Stimulated activated CD4-positive, alpha-beta T cell treated with anti-CD3 and anti-CD28 coated beads, Interleukin-15, amount 100 ng/mL, for 24 hours (primary cell): ENCODE measurements around the gene RPL7A.
A peak's percentile ranks its signal among the peaks of the same experiment; 100 is the strongest.

Experiments
- DNase-seq: peaks from one replicate; pipeline ENCODE4 v3.0.0-alpha.2; 2020

RPL7A gene

DNA sequence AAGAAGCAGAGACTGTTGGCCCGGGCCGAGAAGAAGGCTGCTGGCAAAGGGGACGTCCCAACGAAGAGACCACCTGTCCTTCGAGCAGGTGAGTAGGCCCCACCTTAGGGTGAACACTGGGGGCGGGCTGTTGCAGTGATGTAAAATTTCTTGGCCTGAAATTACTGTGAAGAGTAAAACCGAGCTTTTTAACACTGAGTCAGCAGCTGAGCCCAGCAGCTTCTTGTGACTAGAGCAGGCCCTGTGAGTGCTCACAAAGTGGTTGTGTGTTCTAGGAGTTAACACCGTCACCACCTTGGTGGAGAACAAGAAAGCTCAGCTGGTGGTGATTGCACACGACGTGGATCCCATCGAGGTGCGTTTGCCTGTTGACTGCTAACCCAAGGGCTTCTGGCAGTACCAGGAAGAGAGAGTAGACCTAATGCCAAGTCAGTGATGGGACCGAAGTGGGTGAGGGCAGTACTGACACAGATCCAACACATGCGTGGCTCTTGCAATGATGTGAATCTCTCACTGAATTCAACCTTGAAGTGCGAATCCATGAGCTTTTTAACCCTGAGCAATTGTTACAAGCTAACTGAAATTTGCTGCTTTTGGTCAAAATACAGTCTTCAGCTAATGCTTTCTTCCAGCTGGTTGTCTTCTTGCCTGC, 2.1 kb downstream of the RPL7A start:
- DNase-seq: peak; percentile 52

DNA sequence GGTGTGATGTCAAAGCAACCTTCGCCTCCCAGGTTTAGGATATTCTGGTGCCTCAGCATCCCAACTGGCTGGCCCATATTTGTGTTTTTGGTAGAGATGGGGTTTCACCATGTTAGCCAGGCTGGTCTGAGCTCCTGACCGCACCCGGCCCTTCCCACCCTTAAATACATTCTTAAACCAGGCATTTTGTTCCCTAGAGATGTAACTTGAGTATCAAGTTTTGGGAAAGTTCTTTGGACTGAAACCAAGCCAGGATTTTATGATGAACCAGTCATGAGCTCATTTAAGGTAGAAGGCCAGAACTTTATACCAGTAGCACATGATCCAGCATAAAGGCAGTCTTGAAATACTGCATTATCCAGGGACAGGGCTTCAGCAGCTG, 3.5 kb downstream of the RPL7A start:
- DNase-seq: no peak

DNA sequence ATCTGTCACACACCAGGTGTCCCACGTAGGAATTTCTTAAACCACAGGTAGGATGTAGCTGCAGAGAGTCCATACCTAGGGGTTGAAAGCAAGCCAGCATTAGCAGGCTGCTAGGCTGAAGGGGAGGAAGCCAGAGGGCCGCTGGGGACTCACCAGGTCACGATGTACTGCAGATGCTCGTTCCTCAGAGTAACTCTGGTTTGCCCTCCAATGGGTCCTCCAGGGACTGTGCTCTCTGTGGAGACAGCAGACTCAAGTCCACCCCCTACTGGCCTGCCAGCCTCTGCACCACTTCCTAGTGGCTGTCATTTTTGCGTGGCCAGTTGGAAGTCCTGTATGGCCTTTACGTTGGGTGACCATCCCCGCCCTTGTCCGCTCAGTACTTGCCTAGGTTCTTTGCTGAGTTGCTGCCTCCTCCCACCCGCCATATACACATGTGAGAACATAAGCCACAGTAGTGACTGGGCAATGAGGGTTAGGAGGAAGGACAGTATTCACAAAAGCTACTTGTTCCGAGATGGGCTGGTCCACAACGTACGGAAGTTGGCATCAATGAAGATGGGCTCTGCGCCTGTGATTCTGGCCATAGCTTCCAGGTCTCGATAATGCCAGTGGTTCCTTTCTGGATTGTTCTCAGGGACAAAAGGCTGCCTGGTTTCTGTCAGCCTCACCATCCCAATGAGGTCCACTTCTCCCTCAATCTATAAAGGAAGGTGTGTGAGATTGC, 4.1 kb downstream of the RPL7A start:
- DNase-seq: peak; percentile 68

DNA sequence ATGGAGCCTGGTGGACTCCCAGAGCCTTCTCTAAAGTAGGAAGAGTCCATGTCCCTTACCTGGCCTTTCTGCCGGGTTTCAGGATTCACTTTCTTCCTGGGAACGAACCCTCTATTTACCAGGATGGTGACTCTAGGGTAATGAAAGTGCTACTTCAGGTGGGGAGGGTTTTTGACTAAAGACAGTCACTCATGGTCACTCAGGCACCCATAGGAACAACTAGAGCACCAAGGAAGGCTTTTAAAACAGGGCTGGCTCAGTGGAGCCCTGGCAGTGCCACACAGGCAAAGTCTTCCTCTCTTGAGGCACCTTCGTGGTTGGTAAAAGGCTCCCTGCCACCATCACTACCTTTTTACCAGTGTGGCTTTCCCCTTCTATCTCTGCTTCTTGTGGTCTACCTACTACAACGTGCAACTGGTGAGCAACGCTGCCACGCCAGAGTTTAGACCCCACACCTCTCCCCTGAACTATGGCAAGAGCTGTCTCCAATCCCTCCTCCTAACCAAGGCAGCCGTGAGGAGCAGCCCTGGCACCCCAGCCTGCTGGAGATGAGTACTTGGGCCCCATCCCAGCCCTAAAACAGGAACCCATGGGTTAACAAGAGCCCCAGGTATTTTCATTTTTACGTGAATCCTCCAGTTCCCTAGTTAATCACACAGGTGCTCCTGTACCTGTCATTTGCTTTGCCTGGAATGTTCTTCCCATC, 4.8 kb downstream of the RPL7A start:
- DNase-seq: no peak

DNA sequence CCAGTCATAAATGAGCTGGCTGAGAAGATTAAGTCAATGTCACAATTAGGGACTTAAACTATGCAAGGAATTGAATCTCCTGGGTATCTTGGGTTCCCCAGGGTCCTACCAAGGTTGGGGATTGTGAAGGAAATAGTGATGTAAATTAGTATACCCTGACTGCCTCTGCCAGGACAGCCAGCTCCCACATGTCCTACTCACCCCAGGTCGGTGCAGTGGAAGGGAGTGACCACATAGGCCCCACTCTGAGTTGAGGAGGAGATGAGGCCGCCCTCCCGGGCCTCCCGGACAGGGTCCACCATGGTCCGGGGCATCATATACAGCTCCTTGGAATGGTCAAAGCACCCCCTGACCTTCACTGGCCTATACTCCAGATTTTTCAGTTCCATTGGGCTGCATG, 5.5 kb downstream of the RPL7A start:
- DNase-seq: no peak

DNA sequence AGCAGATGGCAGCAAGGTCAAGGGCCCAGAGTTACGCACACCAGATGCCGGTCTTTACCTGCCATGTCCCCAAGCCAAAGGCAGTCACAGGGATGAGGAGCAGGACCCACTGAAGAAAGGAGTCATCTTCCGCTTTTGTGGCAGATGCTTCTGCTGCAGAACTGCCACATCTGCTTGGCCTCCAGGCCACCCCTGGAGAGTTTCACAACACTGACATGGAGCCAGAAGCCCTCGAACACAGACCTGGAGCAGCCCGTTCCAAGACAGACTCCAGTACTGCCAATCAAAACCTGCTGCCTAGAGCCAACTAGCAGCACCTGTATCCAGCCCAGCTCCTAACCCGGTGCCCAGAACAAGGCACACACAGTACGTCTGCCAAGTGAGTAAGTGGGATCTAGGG, 6.7 kb downstream of the RPL7A start:
- no peak for DNase-seq

DNA sequence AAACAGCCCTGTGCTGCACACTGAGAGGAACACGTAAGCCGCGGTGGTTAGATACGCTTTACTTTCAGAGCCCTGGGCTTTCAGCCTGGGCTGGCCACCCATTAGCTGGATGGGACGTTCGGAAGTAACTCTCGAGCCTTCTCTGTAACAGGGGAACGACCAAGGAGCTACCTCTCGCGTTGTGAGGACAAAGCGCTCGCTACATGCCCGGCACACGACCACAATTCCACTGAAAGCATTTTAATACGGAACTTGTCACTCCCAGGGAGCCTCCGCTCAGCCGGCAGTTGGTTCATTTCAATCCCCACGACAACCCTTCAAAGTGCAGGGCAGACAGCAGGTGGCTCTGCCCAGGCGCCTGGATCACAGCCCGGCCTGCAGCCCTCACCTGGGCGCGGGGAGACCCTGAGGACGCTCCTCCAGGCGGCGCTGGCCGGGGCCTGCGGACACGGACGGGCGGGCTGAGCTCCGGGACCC, 7.9 kb downstream of the RPL7A start:
- no peak for DNase-seq

DNA sequence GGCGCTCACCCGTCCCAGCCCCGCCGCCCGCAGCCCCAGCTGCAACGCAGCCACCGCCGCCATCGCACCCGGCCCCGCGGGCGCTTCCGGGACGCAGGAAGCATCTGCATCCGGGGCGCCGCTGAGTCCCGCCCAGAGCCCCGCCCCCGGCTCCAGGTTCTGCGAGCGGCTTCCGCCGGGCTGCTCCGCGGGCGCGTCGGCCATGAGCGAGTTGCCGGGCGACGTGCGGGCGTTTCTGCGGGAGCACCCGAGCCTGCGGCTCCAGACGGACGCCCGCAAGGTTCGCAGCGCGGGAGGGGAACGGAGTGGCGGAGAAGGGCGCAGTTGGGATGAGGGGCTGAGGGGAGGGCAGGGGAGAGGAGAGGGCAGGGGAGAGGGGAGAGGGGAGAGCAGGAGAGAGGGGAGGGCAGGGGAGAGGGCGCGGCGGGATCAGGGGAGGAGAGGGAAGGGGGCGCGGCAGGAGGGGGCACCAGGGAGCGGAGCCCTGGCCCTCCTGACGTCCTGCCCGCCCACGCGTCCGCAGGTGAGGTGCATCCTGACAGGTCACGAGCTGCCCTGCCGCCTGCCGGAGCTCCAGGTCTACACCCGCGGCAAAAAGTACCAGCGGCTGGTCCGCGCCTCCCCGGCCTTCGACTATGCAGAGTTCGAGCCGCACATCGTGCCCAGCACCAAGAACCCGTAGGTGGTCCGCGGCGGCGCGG, 8.5 kb downstream of the RPL7A start, which contains the start of the genes SURF1 and SURF2:
Gene SURF1 (minus strand): TSS at position 97 of the 701 bp plus-strand sequence. CDS start 34 bp downstream, at position 63.
Gene SURF2 (plus strand): TSS at position 160 of the 701 bp plus-strand sequence. CDS start 43 bp downstream, at position 203.
- peak; percentile 96 for DNase-seq

DNA sequence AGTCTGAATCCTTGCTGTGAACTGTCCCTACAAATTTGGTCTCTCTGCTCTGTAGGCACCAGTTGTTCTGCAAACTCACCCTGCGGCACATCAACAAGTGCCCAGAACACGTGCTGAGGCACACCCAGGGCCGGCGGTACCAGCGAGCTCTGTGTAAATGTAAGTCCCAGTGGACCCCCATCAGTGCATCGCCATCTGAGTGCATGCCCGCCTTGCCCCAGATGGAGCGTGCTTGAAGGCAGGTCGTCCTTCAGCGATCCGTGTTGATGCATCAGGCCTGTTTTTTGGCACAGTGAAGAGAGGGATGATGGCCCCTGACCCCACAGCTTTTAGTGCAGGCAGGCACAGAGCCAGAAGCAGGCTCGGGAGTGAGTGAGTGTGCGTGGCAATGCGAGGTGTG, 9.6 kb downstream of the RPL7A start:
- DNase-seq: no peak

DNA sequence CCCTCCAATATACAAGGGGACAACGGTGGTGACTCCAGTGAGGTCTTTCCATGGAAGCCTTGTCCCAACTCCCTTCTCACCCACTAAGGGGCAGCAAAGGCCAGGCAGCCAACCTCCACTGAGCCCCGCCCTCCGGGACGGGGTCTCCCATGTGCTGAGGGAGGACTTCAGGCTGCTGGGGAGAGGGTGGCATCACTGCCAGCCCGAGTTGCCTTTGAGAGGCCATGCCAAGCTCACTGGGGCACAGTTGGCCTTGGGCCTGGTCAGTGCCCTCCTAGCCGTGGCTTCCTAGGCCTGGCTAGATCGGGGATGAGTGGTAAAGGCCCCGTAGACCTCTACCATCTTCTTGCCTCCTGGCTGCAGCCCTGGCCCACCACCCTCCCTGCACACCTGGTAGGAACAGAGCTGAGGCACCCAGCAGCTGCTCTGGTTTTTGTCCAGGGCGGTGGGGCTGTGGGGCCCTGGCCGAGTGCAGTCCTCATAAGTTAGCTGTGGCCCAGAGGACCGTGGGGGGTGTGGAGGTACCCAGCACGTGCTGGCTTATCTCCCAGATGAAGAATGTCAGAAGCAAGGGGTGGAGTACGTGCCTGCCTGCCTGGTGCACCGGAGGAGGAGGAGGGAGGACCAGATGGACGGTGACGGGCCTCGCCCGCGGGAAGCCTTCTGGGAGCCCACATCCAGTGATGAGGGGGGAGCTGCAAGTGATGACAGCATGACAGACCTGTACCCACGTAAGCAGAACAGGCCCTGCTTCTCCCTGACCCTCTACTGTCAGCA, 11.6 kb downstream of the RPL7A start:
- DNase-seq: no peak

DNA sequence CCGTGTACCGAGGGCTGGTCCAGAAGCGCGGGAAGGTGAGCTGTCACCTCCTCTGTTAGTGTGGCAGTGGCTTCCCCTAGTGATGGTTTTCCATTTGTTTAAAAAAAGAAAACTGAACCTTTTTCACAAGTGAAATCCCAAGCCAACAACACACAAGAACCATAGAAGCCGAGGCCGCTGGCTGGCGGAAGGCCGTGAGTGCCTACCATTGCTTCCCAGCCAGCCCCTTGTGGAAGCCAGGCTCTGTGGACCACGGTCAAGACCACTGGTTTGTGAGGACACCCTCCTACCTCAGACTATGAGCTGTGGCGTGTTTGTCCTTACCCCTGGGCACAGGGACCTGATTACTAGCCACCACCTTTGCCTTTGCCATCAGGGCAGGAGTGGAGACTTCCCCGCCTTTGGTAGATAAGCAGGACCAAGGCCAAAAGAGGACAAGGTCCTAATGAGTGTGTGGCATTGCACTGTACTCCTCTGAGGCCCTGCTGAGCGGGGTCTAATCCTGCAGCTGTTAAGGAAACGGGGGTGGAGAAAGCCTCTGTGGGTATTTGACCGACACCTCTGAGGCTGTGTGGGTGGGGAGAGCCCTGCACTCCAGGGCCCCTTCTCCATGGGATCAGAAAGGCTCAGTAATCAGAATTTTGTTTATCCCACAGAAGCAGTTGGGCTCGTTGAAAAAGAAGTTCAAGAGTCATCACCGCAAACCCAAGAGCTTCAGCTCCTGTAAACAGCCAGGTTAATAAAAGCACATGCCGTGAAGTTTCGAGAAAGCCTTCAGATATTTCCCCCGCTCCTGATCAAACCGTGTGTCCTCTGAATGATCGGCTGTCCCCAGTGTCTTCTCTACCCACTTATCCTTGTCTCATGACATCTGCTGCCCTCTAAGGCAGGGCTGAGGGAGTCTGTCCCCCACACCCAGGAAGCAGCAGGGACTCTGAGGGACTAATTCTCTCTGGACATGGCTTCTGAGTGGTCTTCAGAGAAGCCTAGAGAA, 12.7 kb downstream of the RPL7A start:
- DNase-seq: no peak

DNA sequence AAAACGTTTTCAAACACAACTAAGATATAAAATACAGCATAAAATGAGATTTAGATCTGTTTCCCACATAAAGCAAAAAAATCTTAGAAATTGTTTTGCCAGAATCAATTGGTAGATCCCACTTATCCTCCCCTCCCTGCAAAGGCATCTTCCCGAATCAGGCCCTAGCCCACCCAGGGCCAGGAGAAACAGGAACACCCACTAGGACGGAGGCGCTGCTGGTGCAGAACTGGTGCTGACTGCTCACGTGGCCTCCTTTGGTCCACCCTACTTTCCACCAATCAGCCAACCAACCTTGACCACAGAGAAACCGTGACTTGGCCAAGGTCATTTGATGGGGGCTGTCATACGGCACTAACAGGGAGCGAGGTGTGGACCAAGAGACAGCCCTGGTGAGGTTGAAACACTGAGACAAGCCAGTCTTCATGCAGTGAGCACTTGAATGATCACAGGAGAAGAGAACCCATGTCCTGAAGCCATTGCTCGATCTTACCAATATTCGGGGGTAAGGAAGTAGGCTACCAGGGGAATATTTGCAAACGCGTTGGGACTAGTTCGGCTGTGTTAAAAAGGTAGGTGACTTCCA, 13.6 kb downstream of the RPL7A start:
- DNase-seq: no peak

DNA sequence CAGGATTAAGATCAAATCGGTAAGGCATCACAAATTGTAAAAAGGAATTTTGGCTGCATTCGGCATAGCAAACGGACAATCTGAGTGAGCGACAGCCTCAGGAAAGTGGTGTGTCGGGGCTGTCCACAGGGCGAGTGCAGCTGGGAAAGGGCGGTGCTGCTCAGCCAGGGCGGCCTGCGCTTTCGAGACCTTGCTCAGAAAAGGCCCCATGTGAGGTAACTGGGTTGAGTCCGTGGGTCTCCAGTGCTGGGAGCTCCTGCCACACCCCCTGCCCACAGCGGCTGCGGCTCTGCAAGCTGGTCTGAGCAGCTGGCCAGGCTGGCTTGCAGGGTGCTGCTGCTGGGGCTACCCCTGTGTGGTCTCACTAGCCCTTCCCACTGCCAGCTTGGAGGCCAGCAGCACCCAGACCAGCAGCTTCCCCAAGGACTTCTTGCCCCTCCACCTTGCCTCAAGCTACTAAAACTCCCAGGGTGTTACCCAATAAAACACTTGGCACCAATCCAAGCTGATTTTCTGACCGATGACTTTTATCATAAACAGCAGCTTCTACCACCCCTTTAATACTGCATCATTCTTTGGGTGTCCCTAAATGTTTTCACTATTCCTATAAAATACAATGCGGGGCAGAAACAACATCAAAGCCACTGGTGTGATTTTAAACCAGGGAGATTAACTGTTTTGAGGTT, 14.5 kb downstream of the RPL7A start:
- DNase-seq: no peak

DNA sequence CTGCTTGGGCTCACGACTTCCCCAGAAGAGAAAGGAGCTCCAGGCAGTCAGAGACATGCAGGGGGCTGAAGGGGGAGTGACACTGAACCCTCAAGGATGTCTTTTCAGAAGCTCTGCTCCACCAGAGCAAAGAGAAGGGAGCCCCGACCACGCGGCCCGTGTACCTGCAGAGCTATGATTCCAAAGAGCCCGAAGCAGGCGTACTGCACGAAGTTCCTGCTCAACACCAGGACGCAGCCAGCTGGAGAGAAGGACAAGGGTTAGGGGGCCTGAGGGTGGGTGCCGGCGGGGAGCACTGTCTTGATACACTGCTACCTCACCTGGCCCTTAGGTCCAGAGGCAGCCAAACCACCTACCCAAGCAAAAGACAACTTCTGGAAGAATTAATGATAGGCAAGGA, 18.4 kb downstream of the RPL7A start:
- DNase-seq: no peak

DNA sequence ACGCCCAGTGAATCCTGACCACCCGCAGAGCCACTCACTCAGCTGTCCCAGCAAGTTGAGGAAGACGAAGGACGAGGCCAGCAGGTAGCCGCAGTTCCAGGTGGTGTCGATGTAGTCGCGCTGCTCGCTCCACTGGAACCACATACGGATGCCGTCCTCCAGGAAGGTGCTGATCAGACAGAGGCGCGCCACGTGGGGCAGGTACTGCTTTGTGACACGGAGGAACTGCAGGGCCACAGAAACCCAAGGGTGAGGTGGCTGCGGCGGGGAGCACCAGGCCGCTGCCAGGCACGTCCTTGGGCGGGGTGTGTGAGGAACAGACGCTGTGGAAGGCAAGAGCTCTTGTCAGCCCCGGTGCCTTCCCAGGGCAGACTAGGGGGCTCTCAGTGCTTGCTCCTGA, 19.2 kb downstream of the RPL7A start:
- no peak for DNase-seq

DNA sequence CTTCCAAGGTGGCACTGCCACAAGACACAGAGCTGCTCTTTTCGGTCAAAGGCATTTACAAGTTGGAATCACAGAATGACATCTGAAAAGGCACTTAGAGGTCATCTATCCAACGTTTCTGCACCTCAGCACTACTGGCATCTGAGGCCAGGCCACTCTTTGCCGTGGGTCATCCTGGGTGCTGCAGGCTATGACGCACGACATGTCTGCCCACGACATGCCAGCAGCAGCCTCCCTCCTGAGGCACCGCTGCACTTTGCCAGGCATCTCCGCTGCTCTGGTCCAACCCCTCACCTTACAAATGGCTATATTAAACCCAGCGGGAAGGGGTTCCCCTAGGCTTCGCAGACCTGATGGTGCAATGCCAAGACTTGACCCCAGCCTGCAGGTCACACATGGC, 19.8 kb downstream of the RPL7A start:
- DNase-seq: no peak

DNA sequence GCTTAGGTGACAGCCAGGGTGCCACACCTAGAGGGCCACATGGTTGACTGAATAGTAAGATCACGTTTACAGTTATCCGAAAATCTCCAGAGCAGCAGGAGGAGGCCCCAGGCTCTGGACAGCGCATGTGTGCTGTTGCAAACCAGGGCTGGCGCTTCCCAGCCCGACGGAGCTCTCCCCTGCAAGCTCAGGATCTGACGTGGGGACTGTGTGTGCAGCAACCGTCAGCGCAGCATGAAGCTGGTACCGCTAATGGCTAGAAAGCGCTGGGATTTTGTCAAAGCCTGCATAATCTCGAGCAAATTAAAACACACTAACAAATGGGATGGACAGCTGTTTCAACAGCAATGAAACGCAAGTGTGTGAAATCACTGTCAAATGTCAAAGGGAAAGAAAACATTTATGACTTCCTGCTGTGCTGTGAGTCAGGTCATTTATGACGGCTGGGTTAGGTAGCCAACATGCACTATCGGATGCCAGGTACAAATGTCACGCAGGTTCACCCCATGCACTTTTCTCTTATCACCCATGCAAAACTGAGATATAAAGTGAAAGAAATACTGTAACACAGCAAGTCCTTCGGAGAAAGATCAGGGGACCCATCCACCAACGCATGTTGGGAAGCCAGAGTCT, 20.3 kb downstream of the RPL7A start:
- DNase-seq: no peak

DNA sequence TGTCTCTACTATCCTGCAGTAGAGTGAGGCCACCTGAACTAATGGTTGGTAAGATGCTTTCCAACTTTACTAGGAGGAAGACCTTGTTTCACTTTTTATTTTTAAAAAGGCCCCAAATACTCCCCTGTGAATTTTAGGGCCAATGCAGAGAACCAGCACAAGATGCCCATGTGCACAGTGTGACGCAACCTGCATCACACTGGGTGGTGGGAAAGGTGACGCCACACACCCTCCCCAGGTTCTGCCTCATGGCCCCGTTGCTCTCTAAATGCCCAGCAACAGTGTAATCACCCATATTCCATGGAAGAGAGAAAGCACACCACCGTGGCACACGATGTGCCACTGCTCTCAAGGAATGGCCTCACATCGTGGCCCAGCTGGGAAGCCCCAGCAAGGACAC, 21.4 kb downstream of the RPL7A start:
- no peak for DNase-seq

DNA sequence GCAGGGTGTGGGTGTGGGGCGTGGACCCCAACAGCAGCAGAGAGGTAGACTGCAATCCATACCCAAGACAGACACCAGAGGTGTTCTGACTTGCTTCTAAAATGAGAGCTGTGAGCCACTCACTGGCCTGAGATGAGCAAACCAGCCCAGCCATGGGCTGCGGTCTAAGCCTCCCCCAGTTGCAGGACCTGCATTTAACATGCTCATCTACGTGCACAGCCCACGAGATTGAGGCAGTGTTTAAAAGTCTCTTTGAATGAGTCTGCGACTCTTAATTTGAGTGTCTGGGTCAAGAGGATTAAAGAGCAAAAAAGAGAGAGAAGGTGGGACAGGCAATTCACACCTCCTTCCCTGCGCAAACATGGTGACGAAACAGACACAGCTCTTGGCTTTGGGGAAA, 21.9 kb downstream of the RPL7A start:
- no peak for DNase-seq

DNA sequence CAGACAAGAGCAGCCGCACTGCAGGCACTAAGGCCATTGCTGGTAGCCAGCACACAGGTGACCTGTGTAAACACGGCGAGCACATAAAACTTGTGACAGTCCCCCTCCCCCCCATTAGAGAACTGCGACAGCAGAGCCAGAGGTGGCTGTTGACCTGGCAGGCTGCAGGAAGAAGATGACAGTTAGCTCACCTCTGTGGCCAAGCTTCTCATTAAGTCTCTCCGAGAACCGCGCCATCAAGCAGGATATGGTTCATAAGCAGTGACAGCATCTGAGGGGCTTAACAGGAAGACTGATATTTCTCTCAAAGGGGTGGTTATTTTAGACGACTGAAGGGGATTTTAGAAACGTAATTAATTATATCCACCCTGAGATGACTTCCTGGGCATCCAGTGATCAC, 22.7 kb downstream of the RPL7A start:
- no peak for DNase-seq
